Measurements from ENCODE around the gene SCAF8.
"Not testable (repeated sequence)": the region's sequence is repeated elsewhere in the genome, so short reads cannot be mapped to it uniquely, and the experiment has no call there.

The SCAF8 gene

GRCh38 chr6:154783229-154783628 lies 50.0 kb downstream of the SCAF8 start:
- DNase-seq = no peak

DNA sequence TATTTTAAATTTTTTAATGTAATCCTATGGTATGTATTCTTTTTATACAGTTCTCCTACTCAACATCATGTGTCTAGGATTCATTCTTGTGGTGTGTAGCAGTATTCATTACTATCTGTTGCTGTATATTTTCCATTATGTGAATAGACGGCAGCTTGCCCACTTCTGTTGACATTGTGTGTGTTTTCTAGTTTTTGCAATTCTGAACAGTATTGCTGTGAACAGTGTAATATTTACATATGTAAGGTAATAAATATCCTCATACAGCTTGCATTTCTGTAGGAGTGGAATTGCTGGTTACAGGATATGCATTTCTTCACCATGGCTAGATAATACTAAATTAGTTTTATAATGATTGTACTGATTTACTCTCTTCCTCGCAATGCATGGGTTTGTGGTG lies 51.9 kb downstream of the SCAF8 start:
- no peak for DNase-seq

- DNase-seq = no peak
These were observed 53.1 kb downstream of the SCAF8 start for GRCh38 chr6:154786144-154786868.

GRCh38 chr6:154791556-154792317 lies 58.5 kb downstream of the SCAF8 start:
- no peak for DNase-seq

- no peak for DNase-seq
These were observed 59.1 kb downstream of the SCAF8 start for GRCh38 chr6:154792325-154792724.

DNA sequence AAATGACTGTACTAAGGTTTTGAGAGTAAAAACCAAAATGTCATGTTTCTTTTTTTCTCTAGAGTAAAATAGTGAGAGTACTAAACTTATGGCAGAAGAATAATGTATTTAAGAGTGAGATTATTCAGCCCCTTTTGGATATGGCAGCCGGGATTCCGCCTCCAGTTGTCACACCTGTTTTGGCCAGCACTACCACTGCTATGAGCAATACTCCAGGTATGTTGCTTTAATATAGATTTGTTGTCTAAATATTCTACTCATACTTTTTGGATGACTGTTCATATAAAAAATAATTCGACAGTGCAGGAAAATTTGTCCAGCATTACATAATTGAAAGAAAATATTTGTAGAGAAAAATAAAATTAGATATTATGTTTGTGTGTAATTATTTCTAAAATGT lies 59.5 kb downstream of the SCAF8 start:
- DNase-seq = no peak

GRCh38 chr6:154796484-154796883 lies 63.3 kb downstream of the SCAF8 start:
- DNase-seq = peak; percentile 6

GRCh38 chr6:154797857-154798256 lies 64.6 kb downstream of the SCAF8 start:
- DNase-seq = no peak

GRCh38 chr6:154800338-154800737 lies 67.1 kb downstream of the SCAF8 start:
- no peak for DNase-seq

- DNase-seq = peak; percentile 27
These were observed 72.2 kb downstream of the SCAF8 start for GRCh38 chr6:154805288-154805911.

DNA sequence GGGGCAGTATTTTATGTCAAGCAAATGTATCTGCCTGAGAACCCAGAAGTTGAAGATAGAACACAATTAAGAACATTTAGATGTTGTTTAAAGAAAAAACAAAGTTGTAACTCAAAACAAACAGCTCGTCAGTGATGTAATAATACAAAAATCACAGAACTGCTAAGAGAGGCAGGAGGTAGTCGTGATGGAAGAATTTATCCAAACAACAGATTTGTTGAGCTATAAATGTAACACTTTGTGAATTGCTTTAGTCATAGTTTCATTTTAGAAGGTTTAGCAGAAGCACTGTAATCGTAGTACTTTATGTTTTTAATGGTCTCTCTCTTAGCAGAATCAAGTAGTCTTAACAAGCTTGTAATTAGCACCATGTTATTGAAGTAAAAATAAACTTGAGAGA lies 73.6 kb downstream of the SCAF8 start:
- no peak for DNase-seq

DNA sequence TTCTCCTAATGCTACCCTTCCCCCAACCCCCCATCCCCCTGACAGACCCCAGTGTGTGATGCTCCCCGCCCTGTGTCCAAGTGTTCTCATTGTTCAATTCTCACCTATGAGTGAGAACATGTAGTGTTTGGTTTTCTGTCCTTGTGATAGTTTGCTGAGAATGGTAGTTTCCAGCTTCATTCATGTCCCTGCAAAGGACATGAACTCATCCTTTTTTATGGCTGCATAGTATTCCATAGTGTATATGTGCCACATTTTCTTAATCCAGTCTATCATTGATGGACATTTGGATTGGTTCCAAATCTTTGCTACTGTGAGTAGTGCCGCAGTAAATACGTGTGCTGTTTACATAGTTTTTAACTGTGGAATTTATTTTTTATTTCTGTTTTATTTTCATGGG lies 78.4 kb downstream of the SCAF8 start:
- not testable (repeated sequence) for DNase-seq

GRCh38 chr6:154814063-154814462 lies 80.8 kb downstream of the SCAF8 start:
- no peak for DNase-seq

DNA sequence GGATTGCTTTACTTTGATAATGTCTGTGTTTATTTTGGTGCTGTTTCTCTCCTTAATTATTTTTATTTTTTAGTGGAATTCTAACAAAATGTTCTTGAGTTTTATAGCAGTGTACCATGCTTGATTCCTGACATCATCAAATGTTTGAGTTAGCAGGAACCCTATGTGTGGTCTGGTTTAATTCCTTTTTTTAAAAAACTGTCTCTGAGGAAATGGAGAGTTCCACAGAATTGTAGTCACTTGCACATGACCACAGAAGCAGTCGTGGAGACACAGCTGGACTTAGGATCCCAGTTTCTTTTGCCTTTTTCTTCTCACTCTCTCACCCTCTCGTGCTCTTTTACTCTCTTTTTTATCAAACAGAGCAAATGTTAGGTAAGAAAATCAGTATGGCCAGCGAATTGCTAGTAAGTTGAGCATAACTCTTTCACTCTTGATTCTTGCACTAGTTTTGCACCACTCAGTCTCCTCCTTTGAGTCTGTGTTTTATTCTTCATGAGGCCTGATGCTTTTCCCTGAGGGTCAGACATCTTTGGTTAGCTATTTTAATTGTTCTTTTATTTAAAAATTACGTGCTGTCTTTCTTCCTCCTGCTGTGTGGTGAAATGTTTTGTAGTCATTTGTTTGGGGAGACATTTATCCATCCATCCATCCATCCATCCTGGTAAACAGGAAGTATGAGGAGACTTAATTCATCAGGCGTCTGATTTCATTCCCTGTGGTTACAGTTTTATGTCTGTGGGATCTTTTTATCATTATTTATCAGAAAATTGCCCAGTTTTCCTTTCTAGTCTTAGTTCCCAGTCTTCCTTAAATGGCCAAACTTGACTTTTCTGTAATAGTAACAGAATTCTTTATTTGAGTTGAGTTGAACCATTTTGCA lies 83.0 kb downstream of the SCAF8 start:
- no peak for DNase-seq

DNA sequence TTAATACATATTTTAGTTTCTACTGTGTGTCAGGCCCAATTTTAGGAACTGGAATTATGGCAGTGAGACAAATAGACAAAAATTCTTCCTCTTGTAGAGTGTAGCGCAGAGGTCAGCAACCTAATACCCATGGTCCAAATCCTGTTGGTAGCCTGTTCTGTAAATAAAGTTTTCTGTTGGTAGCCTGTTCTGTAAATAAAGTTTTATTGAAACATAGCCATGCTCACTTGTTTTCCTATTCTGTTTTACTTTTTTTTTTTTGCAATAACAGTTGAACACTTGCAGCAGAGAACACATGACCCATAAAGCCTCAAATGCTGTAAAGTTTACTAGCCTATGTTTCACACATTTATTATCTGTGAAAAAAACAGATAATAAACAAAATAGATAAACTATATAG lies 87.9 kb downstream of the SCAF8 start:
- no peak for DNase-seq

GRCh38 chr6:154821638-154822037 lies 88.4 kb downstream of the SCAF8 start:
- no peak for DNase-seq

- DNase-seq = no peak
These were observed 89.8 kb downstream of the SCAF8 start for GRCh38 chr6:154822947-154823558.

GRCh38 chr6:154824076-154824475 lies 90.9 kb downstream of the SCAF8 start:
- DNase-seq = no peak

DNA sequence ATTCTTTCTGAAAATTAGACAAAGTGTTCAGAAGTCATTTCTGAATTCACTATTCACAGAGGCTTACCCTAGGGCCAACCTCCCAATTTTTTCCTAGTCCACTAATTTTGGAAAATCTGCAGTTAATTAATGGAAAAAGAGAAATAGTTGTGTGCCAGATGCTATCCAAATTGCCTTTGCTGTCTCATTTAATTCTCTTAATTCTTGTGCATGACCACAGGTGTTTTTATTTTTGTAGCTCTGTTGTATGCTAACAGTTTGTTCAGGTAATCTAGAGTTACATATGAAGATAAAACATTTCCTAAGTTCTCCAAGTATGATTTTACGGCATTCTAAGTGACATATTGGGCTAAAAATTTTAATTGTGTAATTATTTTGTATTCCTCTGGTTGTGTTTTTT lies 96.8 kb downstream of the SCAF8 start:
- no peak for DNase-seq

GRCh38 chr6:154830771-154831170 lies 97.6 kb downstream of the SCAF8 start:
- DNase-seq = no peak

DNA sequence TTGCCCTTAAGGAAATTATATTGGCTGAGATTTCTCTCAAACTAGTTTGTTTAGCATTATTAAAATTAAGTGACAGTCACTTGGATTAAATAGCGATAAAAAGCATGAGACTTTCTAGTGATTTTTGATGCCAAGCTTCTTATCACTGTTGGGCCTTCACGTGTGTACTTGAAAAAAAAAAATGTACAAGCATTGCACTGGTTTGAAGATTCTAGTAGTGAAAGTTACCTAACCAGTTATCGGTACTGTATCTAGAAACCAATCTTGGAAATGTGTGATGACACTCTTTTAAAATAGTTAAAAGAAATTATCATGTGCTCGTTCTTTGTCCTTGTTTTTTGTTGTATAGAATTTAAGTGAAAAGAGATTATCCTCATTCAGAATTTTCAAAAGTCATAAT lies 102.1 kb downstream of the SCAF8 start:
- DNase-seq = no peak

DNA sequence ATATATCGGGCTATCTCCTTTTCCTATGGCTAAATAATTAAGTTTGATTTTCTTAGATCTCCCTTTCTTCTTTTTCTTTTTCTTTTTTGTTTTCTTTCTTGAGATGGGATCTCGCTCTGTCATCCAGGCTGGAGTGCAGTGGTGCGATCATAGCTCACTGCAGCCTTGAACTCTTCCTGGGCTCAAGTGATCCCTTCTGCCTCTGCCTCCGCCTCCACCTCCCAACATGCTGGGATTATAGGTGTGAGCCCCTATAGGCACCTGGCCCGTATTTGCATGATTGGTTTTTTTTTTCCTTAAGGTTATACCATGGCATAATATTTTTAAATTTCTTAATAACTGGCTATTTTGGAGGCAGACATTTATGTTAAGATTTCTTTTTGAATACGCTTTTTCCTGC lies 106.3 kb downstream of the SCAF8 start:
- DNase-seq = no peak

DNA sequence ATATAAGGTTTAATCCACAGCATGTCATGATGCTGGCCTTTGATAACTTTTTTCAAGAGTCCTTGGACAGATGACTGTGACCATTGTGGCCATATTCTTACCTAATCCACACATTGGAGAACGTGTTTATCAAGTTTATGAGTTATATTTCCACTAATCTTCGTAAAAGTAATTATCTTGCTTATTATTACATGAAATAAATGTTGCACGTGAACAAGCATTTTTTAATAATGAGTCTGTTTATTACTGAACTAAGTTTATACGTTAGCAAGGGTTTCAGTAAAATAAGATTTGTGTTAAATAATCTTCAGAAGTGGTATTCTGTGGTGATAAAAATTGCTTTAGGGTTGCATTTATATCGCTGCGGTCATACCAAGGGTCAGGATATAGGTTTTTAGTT lies 107.1 kb downstream of the SCAF8 start:
- no peak for DNase-seq
